Osteocyte (in vitro differentiated cells): ENCODE data around the gene UPF2. TPM values are rescaled to one million over a fixed set of nuclear protein-coding genes. Genes with fewer than 3 reads are reported as not detected.
A peak's percentile ranks its signal among the peaks of the same experiment; 100 is the strongest.

Experiments
- DNase-seq: peaks from one replicate; pipeline ENCODE4 v3.0.0; 2021; ENCODE audit warnings: mixed read lengths; ENCODE audit not compliant: unreplicated experiment; ENCODE audit errors: extremely low spot score
- H3K27ac Mint-ChIP-seq: one replicate; pipeline ENCODE4 v1.8.0; 2021; ENCODE audit warnings: mild to moderate bottlenecking, mixed read lengths; ENCODE audit not compliant: unreplicated experiment
- H3K27me3 Mint-ChIP-seq: one replicate; pipeline ENCODE4 v1.8.0; 2021; ENCODE audit warnings: mixed read lengths; ENCODE audit not compliant: unreplicated experiment
- H3K36me3 Mint-ChIP-seq: one replicate; pipeline ENCODE4 v1.8.0; 2021; ENCODE audit warnings: mixed read lengths; ENCODE audit not compliant: unreplicated experiment
- H3K4me1 Mint-ChIP-seq: one replicate; pipeline ENCODE4 v1.8.0; 2021; ENCODE audit warnings: mixed read lengths; ENCODE audit not compliant: unreplicated experiment
- H3K4me3 Mint-ChIP-seq: one replicate; pipeline ENCODE4 v1.8.0; 2021; ENCODE audit warnings: mild to moderate bottlenecking, moderate library complexity, mixed read lengths; ENCODE audit not compliant: unreplicated experiment
- H3K9me3 Mint-ChIP-seq: one replicate; pipeline ENCODE4 v1.8.0; 2021; ENCODE audit warnings: mixed read lengths; ENCODE audit not compliant: unreplicated experiment
- total RNA-seq: library from RNA; stranded (reverse); gene quantifications from 2 replicates; pipeline ENCODE4 v1.2.1, GENCODE V29; 2021
- TF ChIP-seq, protein P1 (sequence below): fragments of 200-600 bp; sonication (generic); IDR thresholded peaks from 2 replicates; pipeline ENCODE4 v1.5.0; 2021; ENCODE audit warnings: antibody characterized with exemption, mild to moderate bottlenecking, moderate library complexity

The UPF2 gene
- total RNA-seq, 1 donor from 2014 or later: 20.5 TPM

DNA sequence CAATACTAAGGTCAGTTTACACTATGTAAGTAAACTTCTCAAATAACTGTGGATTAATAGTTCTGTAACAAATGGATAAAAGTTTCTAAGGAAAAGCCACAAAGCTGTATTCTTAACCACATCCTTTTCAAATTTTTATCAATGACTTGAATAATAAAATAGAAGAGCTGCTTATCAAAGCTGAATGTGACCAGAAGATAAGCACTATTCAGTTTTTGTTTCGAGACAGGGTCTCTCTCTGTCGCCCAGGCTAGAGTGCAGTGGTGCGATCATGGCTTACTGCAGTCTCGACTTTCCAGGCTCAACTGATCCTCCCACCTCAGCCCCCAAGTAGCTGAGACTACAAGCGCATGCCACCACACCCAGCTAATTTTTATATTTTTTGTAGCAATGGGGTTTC is 17.0 kb downstream of the UPF2 start:
- H3K27me3 Mint-ChIP-seq: no peaks in the 10 kb centered on the region
- H3K4me3 Mint-ChIP-seq: no peak overlapping the region
- peaks cover 31% of the 10 kb centered on the region for H3K36me3 Mint-ChIP-seq
- no peaks in the 10 kb centered on the region for H3K9me3 Mint-ChIP-seq
- no peak overlapping the region for H3K27ac Mint-ChIP-seq
- DNase-seq: no peak
- TF ChIP-seq, protein P1, sequence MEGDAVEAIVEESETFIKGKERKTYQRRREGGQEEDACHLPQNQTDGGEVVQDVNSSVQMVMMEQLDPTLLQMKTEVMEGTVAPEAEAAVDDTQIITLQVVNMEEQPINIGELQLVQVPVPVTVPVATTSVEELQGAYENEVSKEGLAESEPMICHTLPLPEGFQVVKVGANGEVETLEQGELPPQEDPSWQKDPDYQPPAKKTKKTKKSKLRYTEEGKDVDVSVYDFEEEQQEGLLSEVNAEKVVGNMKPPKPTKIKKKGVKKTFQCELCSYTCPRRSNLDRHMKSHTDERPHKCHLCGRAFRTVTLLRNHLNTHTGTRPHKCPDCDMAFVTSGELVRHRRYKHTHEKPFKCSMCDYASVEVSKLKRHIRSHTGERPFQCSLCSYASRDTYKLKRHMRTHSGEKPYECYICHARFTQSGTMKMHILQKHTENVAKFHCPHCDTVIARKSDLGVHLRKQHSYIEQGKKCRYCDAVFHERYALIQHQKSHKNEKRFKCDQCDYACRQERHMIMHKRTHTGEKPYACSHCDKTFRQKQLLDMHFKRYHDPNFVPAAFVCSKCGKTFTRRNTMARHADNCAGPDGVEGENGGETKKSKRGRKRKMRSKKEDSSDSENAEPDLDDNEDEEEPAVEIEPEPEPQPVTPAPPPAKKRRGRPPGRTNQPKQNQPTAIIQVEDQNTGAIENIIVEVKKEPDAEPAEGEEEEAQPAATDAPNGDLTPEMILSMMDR: no peak
- peaks cover 5% of the 10 kb centered on the region for H3K4me1 Mint-ChIP-seq

DNA sequence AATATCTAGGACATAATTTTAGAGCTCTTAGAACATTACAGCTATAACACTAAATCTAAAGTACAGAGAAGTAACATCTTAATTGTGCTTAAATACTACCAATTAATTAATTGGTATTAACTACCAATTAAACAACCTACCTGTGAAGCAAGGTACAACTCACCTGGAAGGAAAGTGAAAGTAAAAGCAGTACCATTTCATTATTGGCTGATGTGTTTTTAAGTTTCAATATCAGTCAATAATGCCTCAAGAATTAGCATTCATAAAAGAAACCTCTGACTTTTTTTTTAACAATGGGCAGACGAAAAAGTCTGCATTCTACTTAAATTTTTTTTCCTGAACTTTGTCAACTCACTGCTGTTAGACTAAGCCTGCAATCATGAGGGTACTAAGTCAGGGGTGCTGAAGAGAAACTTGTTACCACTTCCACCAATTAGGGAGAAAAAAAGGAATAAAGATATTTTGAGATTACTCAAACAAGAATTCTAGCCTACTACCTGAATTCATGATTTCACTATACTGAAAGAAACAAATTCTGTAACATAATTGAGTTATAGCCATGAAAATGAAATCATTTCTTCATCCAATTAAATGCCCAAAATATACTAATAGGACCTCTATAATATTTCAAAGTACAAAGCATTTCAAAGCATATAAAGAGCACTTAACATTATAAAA is 19.9 kb downstream of the UPF2 start:
- TF ChIP-seq, protein P1: no peak
- H3K4me1 Mint-ChIP-seq: peaks cover 18% of the 10 kb centered on the region
- H3K9me3 Mint-ChIP-seq: no peaks in the 10 kb centered on the region
- H3K4me3 Mint-ChIP-seq: no peak overlapping the region
- peaks cover 11% of the 10 kb centered on the region for H3K36me3 Mint-ChIP-seq
- H3K27me3 Mint-ChIP-seq: no peaks in the 10 kb centered on the region
- no peak for DNase-seq
- no peak overlapping the region for H3K27ac Mint-ChIP-seq

DNA sequence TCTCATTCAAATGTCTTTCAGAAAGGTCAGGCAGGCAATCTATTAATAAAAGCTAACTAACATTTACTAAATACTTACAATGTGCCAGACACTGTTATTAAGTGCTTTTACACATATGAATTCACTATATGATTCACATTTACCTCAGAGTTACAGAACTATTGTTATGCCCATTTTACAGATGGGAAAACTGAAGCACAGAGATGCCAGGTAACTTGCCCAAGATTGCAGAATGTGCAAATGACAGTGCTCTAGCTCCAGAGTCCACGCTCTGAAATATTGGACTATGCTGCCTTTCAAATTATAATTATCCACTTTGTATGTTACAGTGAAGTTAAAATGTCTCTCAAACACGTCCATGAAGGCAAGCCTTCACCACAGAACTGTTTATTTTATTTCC is 22.0 kb downstream of the UPF2 start:
- H3K9me3 Mint-ChIP-seq: no peaks in the 10 kb centered on the region
- no peak overlapping the region for H3K27ac Mint-ChIP-seq
- H3K4me3 Mint-ChIP-seq: no peak overlapping the region
- no peak for DNase-seq
- H3K27me3 Mint-ChIP-seq: no peaks in the 10 kb centered on the region
- H3K36me3 Mint-ChIP-seq: peaks cover 5% of the 10 kb centered on the region
- TF ChIP-seq, protein P1: no peak
- H3K4me1 Mint-ChIP-seq: peaks cover 18% of the 10 kb centered on the region

DNA sequence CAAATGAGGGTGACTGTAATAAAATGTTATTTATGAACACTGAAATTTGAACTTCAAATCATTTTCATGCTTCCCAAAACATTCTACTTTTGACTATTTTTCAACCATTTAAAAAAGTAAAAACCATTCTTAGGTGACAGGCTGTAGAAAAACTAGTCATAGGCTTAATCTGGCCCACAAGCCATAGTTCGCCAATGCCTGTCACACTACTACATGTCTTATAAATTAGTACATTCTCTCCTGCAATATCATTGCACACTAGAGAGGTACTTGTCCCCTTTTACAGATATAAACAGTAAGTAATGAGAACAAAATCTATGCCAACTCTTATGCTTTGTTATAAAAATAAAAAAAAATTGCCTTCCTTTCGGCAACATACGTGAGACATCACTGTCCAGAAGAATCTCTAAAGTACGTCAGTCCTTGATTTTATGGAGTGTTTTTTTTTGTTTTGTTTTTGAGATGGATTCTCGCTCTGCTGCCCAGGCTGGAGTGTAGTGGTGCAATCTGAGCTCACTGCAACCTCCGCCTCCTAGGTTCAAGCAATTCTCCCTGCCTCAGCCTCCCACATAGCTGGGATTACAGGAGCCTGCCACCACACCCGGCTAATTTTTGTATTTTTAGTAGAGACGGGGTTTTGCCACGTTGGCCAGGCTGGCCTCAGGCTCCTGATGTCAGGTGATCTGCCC is 23.2 kb downstream of the UPF2 start:
- Mint-ChIP-seq H3K36me3 (peaks cover 7% of the 10 kb centered on the region), H3K4me1 (peaks cover 18% of the 10 kb centered on the region), H3K4me3 (no peak overlapping the region), H3K9me3 (no peaks in the 10 kb centered on the region), H3K27me3 (no peaks in the 10 kb centered on the region), H3K27ac (peak overlapping the region; percentile 50)
- TF ChIP-seq, protein P1: no peak
- no peak for DNase-seq

DNA sequence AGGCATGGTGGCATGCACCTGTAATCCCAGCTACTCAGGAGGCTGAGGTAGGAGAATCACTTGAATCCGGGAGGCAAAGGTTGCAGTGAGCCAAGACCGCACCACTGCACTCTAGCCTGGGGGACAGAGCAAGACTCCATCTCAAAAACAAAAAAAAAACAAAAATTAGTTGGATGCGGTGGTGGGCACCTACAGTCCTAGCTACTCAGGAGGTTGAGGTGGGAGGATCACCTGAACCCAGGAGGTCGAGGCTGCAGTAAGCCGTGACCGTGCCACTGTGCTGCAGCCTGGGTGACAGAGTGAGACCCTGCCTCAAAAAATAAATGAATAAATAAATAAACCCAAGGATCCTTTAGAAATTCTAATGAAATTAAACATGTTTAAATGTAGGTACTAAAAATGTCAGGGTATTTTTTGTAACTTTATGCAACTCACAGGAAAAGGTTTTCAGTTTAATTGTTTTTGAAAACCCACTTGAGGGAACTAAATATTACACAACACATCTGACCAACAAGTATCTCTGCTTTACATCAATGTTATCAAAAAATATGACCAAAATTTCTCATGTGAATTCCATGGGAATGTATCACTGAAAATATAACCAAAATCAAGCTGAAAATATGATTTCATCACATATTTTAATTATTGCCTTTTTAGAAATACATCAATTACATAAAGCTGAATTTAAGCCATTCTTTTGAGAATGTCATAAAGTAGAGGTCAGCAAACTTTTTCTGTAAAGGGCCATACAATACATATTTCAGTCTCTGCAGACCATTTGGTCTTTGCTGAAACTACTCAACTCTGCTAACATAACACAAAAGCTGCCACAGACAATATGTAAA is 23.9 kb downstream of the UPF2 start:
- TF ChIP-seq, protein P1: no peak
- no peaks in the 10 kb centered on the region for H3K27me3 Mint-ChIP-seq
- DNase-seq: no peak
- H3K36me3 Mint-ChIP-seq: peaks cover 8% of the 10 kb centered on the region
- peak overlapping the region; percentile 50 for H3K27ac Mint-ChIP-seq
- no peaks in the 10 kb centered on the region for H3K9me3 Mint-ChIP-seq
- H3K4me1 Mint-ChIP-seq: peaks cover 18% of the 10 kb centered on the region
- H3K4me3 Mint-ChIP-seq: no peak overlapping the region
